Ovary (tissue), 3 donors: Measurements from ENCODE around the gene ARHGEF18.

ENCODE experiments used
- EP300 ChIP-seq: sonication (generic); formaldehyde crosslinking; IDR thresholded peaks from one replicate; pipeline ENCODE4 v1.6.1; 2017; ENCODE audit warnings: antibody characterized with exemption
- TF ChIP-seq, protein P1 (sequence below), 3 donors: fragments of 450-650 bp in 2 of 3; fragments of 200-600 bp in 1 of 3; IDR thresholded peaks; one replicate each; pipeline versions ENCODE4 v1.5.1 to v1.8.0; 2016 to 2022; ENCODE audit warnings: antibody characterized with exemption in 3 of 3, mild to moderate bottlenecking in 1 of 3
- donor health status: DM: no; HTN: no; CAD: no.

DNA sequence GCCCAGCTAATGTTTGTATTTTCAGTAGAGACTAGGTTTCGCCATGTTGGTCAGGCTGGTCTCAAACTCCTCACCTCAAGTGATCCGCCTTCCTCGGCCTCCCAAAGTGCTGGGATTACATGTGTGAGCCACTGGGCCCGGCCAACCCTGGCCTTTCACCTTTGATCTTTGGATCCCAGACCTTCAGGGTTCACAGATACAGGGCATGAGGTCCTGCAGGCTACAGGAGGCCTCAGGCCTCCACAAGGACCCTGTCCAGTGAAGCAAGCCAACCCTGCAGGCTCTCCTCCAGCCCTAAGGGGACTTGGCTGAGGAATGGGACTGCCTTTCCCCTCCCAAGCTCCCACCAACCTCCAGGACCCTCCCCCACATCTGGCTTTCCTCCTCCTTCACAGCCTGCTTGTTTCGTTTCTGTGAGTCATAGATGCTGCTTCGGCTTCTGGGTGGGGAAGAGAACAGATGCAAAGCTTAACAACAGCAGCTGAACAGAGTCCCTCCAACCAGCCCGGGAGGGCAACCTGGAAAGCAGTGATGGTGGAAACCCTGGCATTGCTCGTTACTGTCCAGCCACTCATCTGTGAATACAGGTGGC is 11.8 kb downstream of the ARHGEF18 start:
- no peak for TF ChIP-seq EP300
- TF ChIP-seq, protein P1, sequence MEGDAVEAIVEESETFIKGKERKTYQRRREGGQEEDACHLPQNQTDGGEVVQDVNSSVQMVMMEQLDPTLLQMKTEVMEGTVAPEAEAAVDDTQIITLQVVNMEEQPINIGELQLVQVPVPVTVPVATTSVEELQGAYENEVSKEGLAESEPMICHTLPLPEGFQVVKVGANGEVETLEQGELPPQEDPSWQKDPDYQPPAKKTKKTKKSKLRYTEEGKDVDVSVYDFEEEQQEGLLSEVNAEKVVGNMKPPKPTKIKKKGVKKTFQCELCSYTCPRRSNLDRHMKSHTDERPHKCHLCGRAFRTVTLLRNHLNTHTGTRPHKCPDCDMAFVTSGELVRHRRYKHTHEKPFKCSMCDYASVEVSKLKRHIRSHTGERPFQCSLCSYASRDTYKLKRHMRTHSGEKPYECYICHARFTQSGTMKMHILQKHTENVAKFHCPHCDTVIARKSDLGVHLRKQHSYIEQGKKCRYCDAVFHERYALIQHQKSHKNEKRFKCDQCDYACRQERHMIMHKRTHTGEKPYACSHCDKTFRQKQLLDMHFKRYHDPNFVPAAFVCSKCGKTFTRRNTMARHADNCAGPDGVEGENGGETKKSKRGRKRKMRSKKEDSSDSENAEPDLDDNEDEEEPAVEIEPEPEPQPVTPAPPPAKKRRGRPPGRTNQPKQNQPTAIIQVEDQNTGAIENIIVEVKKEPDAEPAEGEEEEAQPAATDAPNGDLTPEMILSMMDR (IDR thresholded peaks at IDR 0.05), result no peak
